Measurements from ENCODE around the gene ZNF683. TPM values are rescaled to one million over a fixed set of nuclear protein-coding genes. Genes with fewer than 3 reads are reported as not detected.

ZNF683 gene
- total RNA-seq, 4 donors from 2014 or later: 0.62 TPM; not detected in 3

GRCh38 chr1:26320896-26321295 is 51.7 kb downstream of the ZNF683 start:
- no peaks in the 10 kb centered on the region for H3K36me3 ChIP-seq
- ATAC-seq: no peak
- H3K27me3 ChIP-seq: peaks cover 34% of the 10 kb centered on the region
- H3K27ac ChIP-seq: peak overlapping the region in 1 of 4 donors; percentile 12
- H3K9me3 ChIP-seq: no peaks in the 10 kb centered on the region
- TF ChIP-seq EP300 (IDR thresholded peaks at IDR 0.05) (no peak), CTCF (IDR thresholded peaks at IDR 0.05) (no peak), POLR2A (IDR thresholded peaks at IDR 0.05) (no peak), POLR2AphosphoS5 (IDR thresholded peaks at IDR 0.05) (no peak)
- H3K4me3 ChIP-seq: no peak overlapping the region
- peaks cover 0 to 12% (median 6%) of the 10 kb centered on the region in 3 donors for H3K4me1 ChIP-seq
- WGBS, 2 donors (ENCODE audit: low coverage in 1 of 2): no CpG with 5 or more reads among the region's 2 CpGs

GRCh38 chr1:26318338-26319064 is 54.0 kb downstream of the ZNF683 start:
- Histone ChIP-seq H3K4me1 (peaks cover 0 to 12% (median 6%) of the 10 kb centered on the region in 3 donors), H3K27ac (peak overlapping the region in 1 of 4 donors; percentile 36), H3K36me3 (no peaks in the 10 kb centered on the region), H3K9me3 (no peaks in the 10 kb centered on the region), H3K4me3 (peak overlapping the region in 1 of 2 donors; percentile 19), H3K27me3 (peaks cover 24% of the 10 kb centered on the region)
- no peak for ATAC-seq
- WGBS, 2 donors (ENCODE audit: low coverage in 1 of 2): 50% methylated on average over 1 of the region's 9 CpGs; no CpG with 5 or more reads in 1 of the 2 donors
- TF ChIP-seq CTCF (IDR thresholded peaks at IDR 0.05): no peak
- no peak for TF ChIP-seq POLR2A (IDR thresholded peaks at IDR 0.05)
- no peak for TF ChIP-seq EP300 (IDR thresholded peaks at IDR 0.05)
- no peak for TF ChIP-seq POLR2AphosphoS5 (IDR thresholded peaks at IDR 0.05)

- no peak for TF ChIP-seq POLR2AphosphoS5 (IDR thresholded peaks at IDR 0.05)
- TF ChIP-seq CTCF (IDR thresholded peaks at IDR 0.05): no peak
- no peak for TF ChIP-seq POLR2A (IDR thresholded peaks at IDR 0.05)
- TF ChIP-seq EP300 (IDR thresholded peaks at IDR 0.05): no peak
- Histone ChIP-seq H3K36me3 (no peaks in the 10 kb centered on the region), H3K4me3 (peak within 1 kb of the TSS in 1 of 2 donors; percentile 19), H3K4me1 (peaks cover 0 to 12% (median 6%) of the 10 kb centered on the region in 3 donors), H3K27me3 (peaks cover 20% of the 10 kb centered on the region), H3K27ac (peak within 1 kb of the TSS in 1 of 4 donors; percentile 36), H3K9me3 (no peaks in the 10 kb centered on the region)
- ATAC-seq: no peak
- 58 to 59% methylated on average over 4 to 5 of the region's 12 CpGs for WGBS, 2 donors (ENCODE audit: low coverage in 1 of 2)
Observed at GRCh38 chr1:26317612-26318337, 54.8 kb downstream of the ZNF683 start, which contains the start of gene CD52. Gene CD52 (plus strand): TSS chr1:26317958. CDS start chr1:26318018, 60 bp downstream.

DNA sequence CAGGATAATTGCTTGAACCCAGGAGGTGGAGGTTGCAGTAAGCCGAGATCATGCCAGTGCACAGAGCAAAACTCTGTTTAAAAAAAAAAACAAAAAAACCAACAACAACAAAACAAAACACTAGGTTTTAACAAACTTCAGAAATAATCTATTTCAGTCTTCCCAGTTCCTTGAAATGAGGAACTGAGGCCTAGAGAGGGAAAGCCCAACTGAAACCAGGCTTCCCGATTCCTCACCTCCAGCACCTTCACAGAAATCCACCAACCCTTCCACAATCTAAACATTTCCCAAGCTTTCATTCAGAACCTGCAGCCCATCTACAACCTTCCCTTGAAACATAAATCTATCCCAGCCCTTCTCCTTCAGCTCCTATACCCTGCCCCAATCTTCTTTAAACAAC is 55.4 kb downstream of the ZNF683 start:
- no peak overlapping the region for H3K4me3 ChIP-seq
- 83 to 88% methylated on average over 2 of the region's 2 CpGs for WGBS, 2 donors (ENCODE audit: low coverage in 1 of 2)
- no peak overlapping the region for H3K27ac ChIP-seq
- H3K27me3 ChIP-seq: peaks cover 20% of the 10 kb centered on the region
- H3K4me1 ChIP-seq: peaks cover 0 to 12% (median 6%) of the 10 kb centered on the region in 3 donors
- no peak for ATAC-seq
- TF ChIP-seq CTCF (IDR thresholded peaks at IDR 0.05): no peak
- TF ChIP-seq POLR2A (IDR thresholded peaks at IDR 0.05): no peak
- no peak for TF ChIP-seq POLR2AphosphoS5 (IDR thresholded peaks at IDR 0.05)
- TF ChIP-seq EP300 (IDR thresholded peaks at IDR 0.05): no peak
- H3K36me3 ChIP-seq: no peaks in the 10 kb centered on the region
- no peaks in the 10 kb centered on the region for H3K9me3 ChIP-seq
